ENCODE measurements around the gene TTYH3.

Gene TTYH3

GRCh38 chr7:2617325-2617905 is 14.4 kb upstream of the TTYH3 start:
- TF ChIP-seq GATA3 (IDR thresholded peaks at IDR 0.05; ENCODE audit: low read depth, low read length) (no peak), GATA2 (IDR thresholded peaks at IDR 0.05; ENCODE audit: low read depth, low read length) (no peak)

GRCh38 chr7:2619116-2619515 is 12.7 kb upstream of the TTYH3 start:
- no peak for TF ChIP-seq GATA2 (IDR thresholded peaks at IDR 0.05; ENCODE audit: low read depth, low read length)
- TF ChIP-seq GATA3 (IDR thresholded peaks at IDR 0.05; ENCODE audit: low read depth, low read length) = no peak

DNA sequence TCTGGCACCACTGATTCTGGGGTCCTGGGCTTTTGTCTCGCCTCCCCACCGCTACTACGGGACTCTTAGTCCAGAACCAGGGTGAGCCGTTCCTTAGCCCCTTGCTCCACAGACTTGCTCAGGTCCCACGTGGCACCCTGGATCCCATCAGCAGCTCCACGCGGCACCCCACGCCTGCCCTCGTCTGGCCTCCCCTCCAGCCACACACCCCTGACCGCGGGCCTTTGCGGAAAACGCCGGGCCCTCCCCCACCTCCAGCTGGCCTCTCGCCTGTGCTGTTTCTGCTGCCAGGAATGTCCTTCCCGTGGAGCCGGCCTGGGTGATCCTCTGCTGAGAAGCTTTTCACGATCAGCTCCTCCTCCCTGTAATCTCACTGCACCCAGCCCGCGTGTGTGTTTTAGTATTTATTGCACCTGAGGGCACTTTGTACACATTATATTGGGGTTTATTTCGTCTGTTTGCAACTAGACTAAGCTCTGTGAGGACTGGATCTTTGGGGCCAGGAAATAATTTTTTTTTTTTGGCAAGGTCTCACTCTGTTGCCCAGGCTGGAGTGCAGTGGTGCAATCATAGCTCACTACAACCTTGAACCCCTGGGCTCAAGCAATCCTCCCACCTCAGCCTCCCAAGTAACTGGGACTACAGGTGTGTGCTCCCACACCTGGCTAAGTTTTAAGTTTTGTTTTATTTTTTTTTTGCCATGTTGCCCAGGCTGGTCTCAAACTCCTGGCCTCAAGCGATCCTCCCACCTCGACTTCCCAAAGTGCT is 10.5 kb upstream of the TTYH3 start:
- TF ChIP-seq GATA2 (IDR thresholded peaks at IDR 0.05; ENCODE audit: low read depth, low read length) (no peak), GATA3 (IDR thresholded peaks at IDR 0.05; ENCODE audit: low read depth, low read length) (no peak)

GRCh38 chr7:2621948-2622640 is 9.7 kb upstream of the TTYH3 start:
- TF ChIP-seq GATA3 (IDR thresholded peaks at IDR 0.05; ENCODE audit: low read depth, low read length) (no peak), GATA2 (IDR thresholded peaks at IDR 0.05; ENCODE audit: low read depth, low read length) (no peak)

- TF ChIP-seq GATA3 (IDR thresholded peaks at IDR 0.05; ENCODE audit: low read depth, low read length) (no peak), GATA2 (IDR thresholded peaks at IDR 0.05; ENCODE audit: low read depth, low read length) (no peak)
Observed at GRCh38 chr7:2622869-2623697, 8.7 kb upstream of the TTYH3 start.

GRCh38 chr7:2623698-2624014 is 8.1 kb upstream of the TTYH3 start:
- TF ChIP-seq GATA2 (IDR thresholded peaks at IDR 0.05; ENCODE audit: low read depth, low read length) = no peak
- no peak for TF ChIP-seq GATA3 (IDR thresholded peaks at IDR 0.05; ENCODE audit: low read depth, low read length)

- TF ChIP-seq GATA3 (IDR thresholded peaks at IDR 0.05; ENCODE audit: low read depth, low read length) = no peak
- no peak for TF ChIP-seq GATA2 (IDR thresholded peaks at IDR 0.05; ENCODE audit: low read depth, low read length)
Observed at GRCh38 chr7:2624293-2624886, 7.4 kb upstream of the TTYH3 start.

DNA sequence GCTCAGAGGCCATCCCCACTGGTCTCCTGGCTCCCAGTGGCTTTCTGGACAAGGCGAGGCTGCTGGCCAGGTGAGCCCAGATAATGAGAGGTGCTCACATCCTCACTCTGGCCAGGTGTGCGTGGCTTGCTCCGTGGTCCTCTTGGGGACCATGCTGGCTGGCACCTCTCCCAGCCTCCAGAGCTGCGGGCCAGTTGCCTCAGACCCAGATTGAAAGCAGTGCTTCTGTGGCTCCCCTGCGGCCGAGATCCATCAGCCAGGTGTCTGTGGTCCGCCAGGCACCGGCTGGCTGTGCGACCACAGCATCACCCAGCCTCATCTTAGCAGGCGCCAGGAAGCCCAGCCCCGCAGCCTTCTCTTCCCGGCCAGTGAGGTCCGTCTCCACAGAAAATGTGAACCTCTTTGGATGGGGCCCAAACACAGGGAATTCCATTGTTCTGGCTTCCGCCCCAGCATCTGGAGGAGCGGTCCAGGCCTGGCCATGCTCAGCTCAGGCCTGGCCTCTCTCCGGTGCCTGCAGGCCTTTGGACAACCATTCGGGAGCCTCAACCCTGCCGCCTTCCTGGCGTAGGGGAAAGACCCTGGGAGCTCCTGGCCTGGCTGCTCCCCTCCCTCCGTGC is 5.2 kb upstream of the TTYH3 start:
- TF ChIP-seq GATA2 (IDR thresholded peaks at IDR 0.05; ENCODE audit: low read depth, low read length) (no peak), GATA3 (IDR thresholded peaks at IDR 0.05; ENCODE audit: low read depth, low read length) (no peak)

- no peak for TF ChIP-seq GATA3 (IDR thresholded peaks at IDR 0.05; ENCODE audit: low read depth, low read length)
- TF ChIP-seq GATA2 (IDR thresholded peaks at IDR 0.05; ENCODE audit: low read depth, low read length) = no peak
Observed at GRCh38 chr7:2627258-2628129, 4.3 kb upstream of the TTYH3 start.

DNA sequence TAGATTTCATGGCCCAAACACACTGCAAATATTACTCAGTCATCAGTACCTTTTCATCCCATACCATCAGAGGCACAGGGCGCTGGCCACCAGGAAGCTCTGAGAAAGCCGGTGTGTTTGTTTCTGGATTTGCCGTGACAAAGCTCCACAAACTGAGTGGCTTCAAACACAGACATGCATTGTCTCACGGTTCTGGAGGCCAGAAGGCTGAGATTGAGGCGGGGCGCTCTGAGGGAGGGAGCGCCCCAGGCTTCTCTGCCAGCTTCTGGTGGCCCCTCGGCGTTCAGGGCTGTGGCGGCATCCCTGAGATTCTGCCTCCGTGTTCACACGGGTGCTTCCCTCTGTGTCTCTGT is 3.7 kb upstream of the TTYH3 start:
- TF ChIP-seq GATA2 (IDR thresholded peaks at IDR 0.05; ENCODE audit: low read depth, low read length) (no peak), GATA3 (IDR thresholded peaks at IDR 0.05; ENCODE audit: low read depth, low read length) (no peak)

- no peak for TF ChIP-seq GATA3 (IDR thresholded peaks at IDR 0.05; ENCODE audit: low read depth, low read length)
- TF ChIP-seq GATA2 (IDR thresholded peaks at IDR 0.05; ENCODE audit: low read depth, low read length) = no peak
Observed at GRCh38 chr7:2628891-2629290, 2.9 kb upstream of the TTYH3 start.

- TF ChIP-seq GATA2 (IDR thresholded peaks at IDR 0.05; ENCODE audit: low read depth, low read length) = no peak
- no peak for TF ChIP-seq GATA3 (IDR thresholded peaks at IDR 0.05; ENCODE audit: low read depth, low read length)
Observed at GRCh38 chr7:2629746-2630681, 1.8 kb upstream of the TTYH3 start.
